GM23248 (cell line): ENCODE data around the gene PACS1.

Source experiments
- EZH2 ChIP-seq: fragments of 200-600 bp; sonication (generic); IDR thresholded peaks from 2 replicates; pipeline ENCODE4 v1.6.1; 2018; ENCODE audit warnings: antibody characterized with exemption, mild to moderate bottlenecking; ENCODE audit not compliant: insufficient read depth, poor library complexity, severe bottlenecking
- EZH2phosphoT487 ChIP-seq: fragments of 200-600 bp; sonication (generic); IDR thresholded peaks from 2 replicates; pipeline ENCODE4 v1.6.1; 2018; ENCODE audit warnings: antibody characterized with exemption, moderate library complexity, mild to moderate bottlenecking, low read depth; ENCODE audit not compliant: insufficient read depth

DNA sequence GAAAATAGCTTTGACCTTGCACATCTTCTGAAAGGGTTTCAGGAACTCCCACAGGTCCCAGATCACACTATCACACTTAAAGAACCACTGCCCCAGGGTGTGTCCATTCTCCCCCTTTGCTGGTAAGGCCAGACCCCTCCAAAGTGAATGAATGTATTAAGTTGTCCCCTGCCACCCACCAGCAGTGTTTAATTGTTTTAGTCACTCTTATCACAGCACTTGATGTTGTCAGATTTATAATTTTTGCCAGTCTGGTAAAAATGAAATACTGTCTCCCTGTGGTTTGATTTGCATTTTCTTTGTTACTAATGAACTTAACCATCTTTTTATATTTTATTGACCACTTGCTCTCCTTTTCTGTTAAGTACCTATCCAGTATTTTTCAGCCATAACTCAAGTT lies 108.8 kb downstream of the PACS1 start:
- TF ChIP-seq EZH2 (no peak), EZH2phosphoT487 (no peak)
